ENCODE data around the gene ADORA2A.

Gene ADORA2A

DNA sequence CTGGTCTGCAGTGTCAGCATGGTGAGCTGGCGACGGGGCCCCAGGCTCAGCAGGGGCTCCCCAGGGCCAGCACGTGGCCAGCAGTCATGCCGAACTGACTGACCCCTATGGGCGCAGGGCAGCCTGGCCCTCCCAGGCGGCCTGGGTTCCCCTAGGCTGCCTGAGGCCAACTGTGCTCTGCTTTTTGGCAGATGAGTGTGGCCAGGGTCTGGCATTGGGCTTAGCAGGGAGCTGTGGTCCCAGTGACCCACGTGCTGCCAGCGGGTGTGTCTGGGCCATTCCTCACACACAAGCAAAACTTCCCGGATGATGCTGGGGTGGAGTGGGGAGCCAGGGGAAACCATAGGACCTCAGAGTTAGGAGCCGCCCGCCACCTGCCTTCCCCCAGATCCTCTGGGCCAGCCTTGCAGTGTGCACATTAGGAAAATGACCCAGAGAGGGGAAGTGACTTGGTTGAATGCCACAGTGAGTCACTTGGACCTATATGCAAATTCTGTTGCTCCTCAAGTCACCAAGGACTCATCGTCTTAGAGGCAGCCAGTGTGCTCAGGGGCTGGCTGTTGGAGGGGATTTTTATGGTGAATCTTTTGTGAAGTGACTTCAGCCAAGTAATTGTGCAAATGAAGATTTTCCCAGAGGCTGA, 6.5 kb downstream of the ADORA2A start:
- Histone ChIP-seq H3K9ac (peak overlapping the region; percentile 64 to 82 (median 73)), H3K4me2 (peak overlapping the region; percentile 90 to 99 (median 97)), H3K27ac (peak overlapping the region; percentile 76 to 95 (median 87)), H3K9me3 (replicated peaks in 1 of 11) (no peaks in the 10 kb centered on the region), H3K27me3 (no peaks in the 10 kb centered on the region), H3K4me1 (peaks cover 100% of the 10 kb centered on the region in 10 experiments), H3K36me3 (no peaks in the 10 kb centered on the region), H3K4me3 (peak overlapping the region in 7 of 10 experiments; percentile 15 to 62 (median 39); a peak in 9 of 20 replicates), H4K20me1 (peaks cover 0 to 16% (median 0%) of the 10 kb centered on the region in 11 experiments; a peak in 5 of 22 replicates)
- TF ChIP-seq Cebpa-rat (IDR thresholded peaks at IDR 0.05), result no peak

DNA sequence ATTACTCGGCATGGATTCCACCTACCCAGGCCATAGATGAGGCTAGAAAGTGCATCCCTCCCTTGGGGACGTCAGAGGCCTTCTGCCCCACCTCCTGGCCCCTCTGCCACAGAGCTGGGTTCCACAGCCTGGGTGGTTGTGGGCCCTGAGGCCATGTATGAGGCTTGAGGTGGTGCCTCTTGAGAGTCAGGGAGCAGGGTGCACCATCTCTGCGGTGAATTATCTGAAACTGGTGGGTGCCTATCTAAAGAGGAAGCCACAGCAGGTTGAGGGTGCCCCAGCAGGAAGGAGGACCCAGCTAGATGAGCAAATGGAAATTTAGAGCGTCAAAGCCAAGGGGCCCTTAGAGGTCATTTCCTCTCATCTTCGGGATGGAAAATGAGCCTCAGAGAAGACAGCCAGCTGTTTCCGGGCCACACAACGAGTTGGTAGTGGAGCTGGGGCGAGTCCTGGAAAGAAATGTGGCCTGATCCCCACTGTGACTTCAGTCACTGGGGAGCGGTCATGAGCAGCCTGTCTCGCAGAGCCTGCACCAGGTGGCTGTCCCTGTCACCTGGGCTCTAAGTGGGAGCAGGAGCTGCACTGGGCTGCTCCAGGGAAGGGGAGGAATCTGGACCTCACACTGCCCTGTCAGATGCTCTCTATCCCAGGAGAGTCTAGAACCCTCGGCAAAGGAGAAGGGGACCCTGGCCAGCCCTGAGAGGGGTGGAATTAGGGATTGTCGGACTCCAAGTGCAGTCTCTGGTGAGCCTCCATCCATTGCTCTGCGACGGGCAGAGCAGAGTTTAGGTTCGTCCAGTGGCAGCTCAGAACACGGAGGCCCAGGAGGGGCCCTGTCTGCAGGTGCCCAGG, 7.3 kb downstream of the ADORA2A start:
- Histone ChIP-seq H3K4me3 (peak overlapping the region in 9 of 10 experiments; percentile 8 to 62 (median 39); a peak in 13 of 20 replicates), H3K27ac (peak overlapping the region; percentile 76 to 95 (median 87)), H3K9ac (peak overlapping the region; percentile 64 to 82 (median 73)), H3K36me3 (no peaks in the 10 kb centered on the region), H3K4me1 (peaks cover 99 to 100% (median 100%) of the 10 kb centered on the region in 10 experiments), H3K4me2 (peak overlapping the region; percentile 90 to 99 (median 97)), H4K20me1 (peaks cover 0 to 16% (median 0%) of the 10 kb centered on the region in 11 experiments; a peak in 5 of 22 replicates), H3K9me3 (replicated peaks in 1 of 11) (no peaks in the 10 kb centered on the region), H3K27me3 (no peaks in the 10 kb centered on the region)
- no peak for TF ChIP-seq Cebpa-rat (IDR thresholded peaks at IDR 0.05)

GRCh38 chr22:24435323-24435645, 7.9 kb downstream of the ADORA2A start:
- no peak for TF ChIP-seq Cebpa-rat (IDR thresholded peaks at IDR 0.05)
- Histone ChIP-seq H3K36me3 (no peaks in the 10 kb centered on the region), H3K9me3 (replicated peaks in 1 of 11) (no peaks in the 10 kb centered on the region), H4K20me1 (peaks cover 0 to 16% (median 0%) of the 10 kb centered on the region in 11 experiments; a peak in 5 of 22 replicates), H3K4me2 (peak overlapping the region; percentile 90 to 99 (median 97)), H3K4me1 (peaks cover 99 to 100% (median 100%) of the 10 kb centered on the region in 10 experiments), H3K9ac (peak overlapping the region; percentile 64 to 82 (median 73)), H3K27ac (peak overlapping the region; percentile 76 to 95 (median 87)), H3K27me3 (no peaks in the 10 kb centered on the region), H3K4me3 (peak overlapping the region in 9 of 10 experiments; percentile 1 to 62 (median 39); a peak in 10 of 20 replicates)

- Histone ChIP-seq H3K27ac (peak overlapping the region; percentile 76 to 95 (median 87); a peak in 20 of 22 replicates), H3K9me3 (replicated peaks in 1 of 11) (no peaks in the 10 kb centered on the region), H3K4me3 (no peak overlapping the region; a peak in 1 of 20 replicates), H3K27me3 (no peaks in the 10 kb centered on the region), H3K4me1 (peaks cover 99 to 100% (median 100%) of the 10 kb centered on the region in 10 experiments), H3K4me2 (peak overlapping the region; percentile 90 to 99 (median 97)), H4K20me1 (peaks cover 0 to 16% (median 0%) of the 10 kb centered on the region in 11 experiments; a peak in 5 of 22 replicates), H3K9ac (peak overlapping the region in 10 of 11 experiments; percentile 65 to 82 (median 74); a peak in 16 of 22 replicates), H3K36me3 (no peaks in the 10 kb centered on the region)
- no peak for TF ChIP-seq Cebpa-rat (IDR thresholded peaks at IDR 0.05)
Observed at GRCh38 chr22:24435861-24436371, 8.5 kb downstream of the ADORA2A start.

GRCh38 chr22:24436553-24436952, 9.2 kb downstream of the ADORA2A start:
- Histone ChIP-seq H3K9ac (peak overlapping the region in 7 of 11 experiments; percentile 65 to 82 (median 73); a peak in 9 of 22 replicates), H3K36me3 (no peaks in the 10 kb centered on the region), H3K9me3 (replicated peaks in 1 of 11) (no peaks in the 10 kb centered on the region), H4K20me1 (peaks cover 0 to 16% (median 0%) of the 10 kb centered on the region in 11 experiments; a peak in 5 of 22 replicates), H3K4me3 (no peak overlapping the region), H3K27ac (peak overlapping the region in 10 of 11 experiments; percentile 5 to 95 (median 88); a peak in 16 of 22 replicates), H3K4me2 (peak overlapping the region; percentile 90 to 99 (median 97)), H3K4me1 (peaks cover 99 to 100% (median 100%) of the 10 kb centered on the region in 10 experiments), H3K27me3 (no peaks in the 10 kb centered on the region)
- TF ChIP-seq Cebpa-rat (IDR thresholded peaks at IDR 0.05), result no peak

GRCh38 chr22:24437091-24437490, 9.7 kb downstream of the ADORA2A start:
- Histone ChIP-seq H3K4me1 (peaks cover 99 to 100% (median 100%) of the 10 kb centered on the region in 10 experiments), H3K36me3 (no peaks in the 10 kb centered on the region), H3K9me3 (replicated peaks in 1 of 11) (no peaks in the 10 kb centered on the region), H4K20me1 (peaks cover 0 to 16% (median 0%) of the 10 kb centered on the region in 11 experiments; a peak in 5 of 22 replicates), H3K4me3 (no peak overlapping the region), H3K4me2 (peak overlapping the region; percentile 90 to 99 (median 97)), H3K27ac (peak overlapping the region in 8 of 11 experiments; percentile 41 to 95 (median 90); a peak in 11 of 22 replicates), H3K9ac (peak overlapping the region in 3 of 11 experiments; percentile 6 to 80 (median 23); a peak in 4 of 22 replicates), H3K27me3 (no peaks in the 10 kb centered on the region)
- TF ChIP-seq Cebpa-rat (IDR thresholded peaks at IDR 0.05), result no peak

DNA sequence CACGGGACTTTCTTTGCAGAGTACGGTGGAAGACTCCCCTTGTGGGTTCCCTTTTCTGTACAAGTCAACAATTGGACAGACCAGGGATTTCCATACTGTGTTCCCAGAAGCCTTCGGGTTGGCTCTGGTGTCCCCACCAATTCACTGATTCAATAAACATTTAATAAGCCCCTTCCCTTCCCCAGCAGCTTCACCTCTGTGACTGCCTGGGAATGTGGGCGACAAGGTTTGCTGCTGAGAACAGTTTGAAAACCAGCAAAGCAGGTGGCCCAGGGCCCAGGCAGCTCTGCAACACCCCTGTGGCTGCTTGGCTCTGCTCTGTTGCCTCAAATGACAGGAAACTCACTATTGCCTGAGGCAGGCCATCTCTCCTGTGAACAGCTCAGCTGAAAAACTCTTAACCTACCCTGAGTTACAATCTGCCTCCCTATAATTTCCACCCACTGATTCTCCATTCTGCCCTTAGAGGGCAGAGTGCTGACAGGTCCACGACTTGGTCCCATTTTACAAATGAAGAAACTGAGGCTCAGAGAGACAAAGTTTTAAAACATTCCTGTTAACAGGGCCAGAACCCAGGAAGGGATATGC, 10.4 kb downstream of the ADORA2A start:
- H3K9ac ChIP-seq, result peak overlapping the region in 9 of 11 experiments; percentile 6 to 40 (median 28); a peak in 8 of 22 replicates
- peaks cover 99 to 100% (median 100%) of the 10 kb centered on the region in 10 experiments for H3K4me1 ChIP-seq
- H3K27ac ChIP-seq, result peak overlapping the region in 10 of 11 experiments; percentile 3 to 95 (median 43); a peak in 15 of 22 replicates
- no peak overlapping the region for H3K4me3 ChIP-seq
- no peaks in the 10 kb centered on the region for H3K9me3 ChIP-seq (replicated peaks in 1 of 11)
- peak overlapping the region; percentile 90 to 99 (median 97) for H3K4me2 ChIP-seq
- H3K27me3 ChIP-seq, result no peaks in the 10 kb centered on the region
- peaks cover 0 to 16% (median 0%) of the 10 kb centered on the region in 11 experiments; a peak in 5 of 22 replicates for H4K20me1 ChIP-seq
- TF ChIP-seq Cebpa-rat (IDR thresholded peaks at IDR 0.05), result no peak
- no peaks in the 10 kb centered on the region for H3K36me3 ChIP-seq

DNA sequence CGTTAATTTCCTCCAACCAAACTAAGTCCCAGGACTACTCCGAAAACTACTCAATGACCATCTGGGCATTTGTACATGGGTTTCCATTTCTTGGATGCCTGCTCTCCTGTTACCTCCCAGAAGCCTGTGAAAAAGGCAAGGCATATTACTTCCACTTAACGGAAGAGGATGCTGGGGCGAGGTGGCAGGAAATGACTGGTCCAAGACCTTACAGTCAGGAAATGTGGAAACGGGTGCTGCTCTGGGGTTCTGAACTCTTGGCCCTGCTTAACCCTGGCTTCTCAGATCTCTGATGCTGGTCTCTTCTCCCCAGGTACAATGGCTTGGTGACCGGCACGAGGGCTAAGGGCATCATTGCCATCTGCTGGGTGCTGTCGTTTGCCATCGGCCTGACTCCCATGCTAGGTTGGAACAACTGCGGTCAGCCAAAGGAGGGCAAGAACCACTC, 12.9 kb downstream of the ADORA2A start:
- Histone ChIP-seq H3K4me1 (peaks cover 99 to 100% (median 100%) of the 10 kb centered on the region in 10 experiments), H3K27ac (peak overlapping the region in 9 of 11 experiments; percentile 4 to 76 (median 59); a peak in 16 of 22 replicates), H4K20me1 (no peaks in the 10 kb centered on the region), H3K4me3 (no peak overlapping the region; a peak in 1 of 20 replicates), H3K36me3 (no peaks in the 10 kb centered on the region), H3K9me3 (replicated peaks in 1 of 11) (no peaks in the 10 kb centered on the region), H3K27me3 (no peaks in the 10 kb centered on the region), H3K4me2 (peak overlapping the region; percentile 67 to 99 (median 81); a peak in 21 of 22 replicates), H3K9ac (peak overlapping the region in 5 of 11 experiments; percentile 10 to 50 (median 20); a peak in 4 of 22 replicates)
- no peak for TF ChIP-seq Cebpa-rat (IDR thresholded peaks at IDR 0.05)

Data from BLaER1 treated with 17β-estradiol and CSF1 and Interleukin-3, amounts not matched to agents 10 nM and 100 nM (cell line).